ENCODE results near the gene ZBP1. TPM values are rescaled to one million over a fixed set of nuclear protein-coding genes. Genes with fewer than 3 reads are reported as not detected.

ZBP1 gene
- total RNA-seq, 1 donor from 2014 or later = not detected

DNA sequence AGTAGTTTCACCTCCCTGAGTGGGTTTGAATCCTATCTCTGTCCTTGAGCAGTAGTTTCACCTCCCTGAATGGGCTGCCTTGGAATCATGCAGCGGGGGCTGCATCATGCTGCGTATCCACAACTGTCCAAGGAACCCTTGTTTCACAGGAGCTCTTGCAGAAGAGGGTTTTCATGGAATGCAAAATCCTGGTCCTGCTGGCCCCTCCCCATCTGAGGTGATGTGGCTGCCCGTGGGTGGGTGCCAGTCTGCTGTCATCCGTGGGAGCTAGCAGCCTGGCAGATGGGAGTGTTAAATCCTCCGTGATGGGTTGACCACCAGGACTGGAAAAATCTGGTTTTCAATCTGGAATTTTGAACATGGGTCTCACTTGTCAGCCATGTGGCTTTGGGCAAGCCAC lies 21.7 kb downstream of the ZBP1 start:
- TF ChIP-seq, protein P1, sequence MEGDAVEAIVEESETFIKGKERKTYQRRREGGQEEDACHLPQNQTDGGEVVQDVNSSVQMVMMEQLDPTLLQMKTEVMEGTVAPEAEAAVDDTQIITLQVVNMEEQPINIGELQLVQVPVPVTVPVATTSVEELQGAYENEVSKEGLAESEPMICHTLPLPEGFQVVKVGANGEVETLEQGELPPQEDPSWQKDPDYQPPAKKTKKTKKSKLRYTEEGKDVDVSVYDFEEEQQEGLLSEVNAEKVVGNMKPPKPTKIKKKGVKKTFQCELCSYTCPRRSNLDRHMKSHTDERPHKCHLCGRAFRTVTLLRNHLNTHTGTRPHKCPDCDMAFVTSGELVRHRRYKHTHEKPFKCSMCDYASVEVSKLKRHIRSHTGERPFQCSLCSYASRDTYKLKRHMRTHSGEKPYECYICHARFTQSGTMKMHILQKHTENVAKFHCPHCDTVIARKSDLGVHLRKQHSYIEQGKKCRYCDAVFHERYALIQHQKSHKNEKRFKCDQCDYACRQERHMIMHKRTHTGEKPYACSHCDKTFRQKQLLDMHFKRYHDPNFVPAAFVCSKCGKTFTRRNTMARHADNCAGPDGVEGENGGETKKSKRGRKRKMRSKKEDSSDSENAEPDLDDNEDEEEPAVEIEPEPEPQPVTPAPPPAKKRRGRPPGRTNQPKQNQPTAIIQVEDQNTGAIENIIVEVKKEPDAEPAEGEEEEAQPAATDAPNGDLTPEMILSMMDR (IDR thresholded peaks at IDR 0.05) = no peak
- H3K4me3 Mint-ChIP-seq (ENCODE audit: unreplicated experiment) = no peak overlapping the region
- no peaks in the 10 kb centered on the region for H3K9me3 Mint-ChIP-seq (ENCODE audit: low read depth)
- H3K27ac Mint-ChIP-seq (ENCODE audit: unreplicated experiment) = no peak overlapping the region
- DNase-seq (ENCODE audit: low spot score) = no peak
- peaks cover 13% of the 10 kb centered on the region for H3K4me1 Mint-ChIP-seq (ENCODE audit: low read depth)
- peaks cover 1% of the 10 kb centered on the region for H3K27me3 Mint-ChIP-seq (ENCODE audit: low read depth)
- no peaks in the 10 kb centered on the region for H3K36me3 Mint-ChIP-seq (ENCODE audit: low read depth)

DNA sequence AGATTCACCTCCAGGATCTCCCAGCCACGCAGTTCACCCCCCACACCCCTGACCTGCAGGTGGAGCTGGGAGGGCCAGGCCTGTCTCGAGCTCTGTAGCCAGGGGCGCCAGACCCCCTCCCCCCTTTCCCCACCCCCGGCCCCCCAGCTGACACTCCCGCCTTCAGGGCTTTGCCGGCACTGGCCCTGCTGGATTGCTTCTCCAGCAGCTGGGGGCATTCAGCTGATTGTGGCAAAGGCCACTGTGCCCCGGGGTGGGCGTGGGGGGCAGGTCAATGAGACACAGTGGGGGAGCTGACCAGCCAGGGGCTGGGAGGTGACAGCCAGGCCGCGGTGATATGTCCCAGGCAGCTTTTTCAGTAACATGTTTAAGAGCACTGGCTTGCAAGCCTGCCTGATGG lies 22.2 kb downstream of the ZBP1 start:
- TF ChIP-seq, protein P1 (IDR thresholded peaks at IDR 0.05) = no peak
- no peak overlapping the region for H3K27ac Mint-ChIP-seq (ENCODE audit: unreplicated experiment)
- no peaks in the 10 kb centered on the region for H3K9me3 Mint-ChIP-seq (ENCODE audit: low read depth)
- H3K27me3 Mint-ChIP-seq (ENCODE audit: low read depth) = peaks cover 1% of the 10 kb centered on the region
- no peaks in the 10 kb centered on the region for H3K36me3 Mint-ChIP-seq (ENCODE audit: low read depth)
- H3K4me3 Mint-ChIP-seq (ENCODE audit: unreplicated experiment) = no peak overlapping the region
- H3K4me1 Mint-ChIP-seq (ENCODE audit: low read depth) = peaks cover 13% of the 10 kb centered on the region
- no peak for DNase-seq (ENCODE audit: low spot score)

DNA sequence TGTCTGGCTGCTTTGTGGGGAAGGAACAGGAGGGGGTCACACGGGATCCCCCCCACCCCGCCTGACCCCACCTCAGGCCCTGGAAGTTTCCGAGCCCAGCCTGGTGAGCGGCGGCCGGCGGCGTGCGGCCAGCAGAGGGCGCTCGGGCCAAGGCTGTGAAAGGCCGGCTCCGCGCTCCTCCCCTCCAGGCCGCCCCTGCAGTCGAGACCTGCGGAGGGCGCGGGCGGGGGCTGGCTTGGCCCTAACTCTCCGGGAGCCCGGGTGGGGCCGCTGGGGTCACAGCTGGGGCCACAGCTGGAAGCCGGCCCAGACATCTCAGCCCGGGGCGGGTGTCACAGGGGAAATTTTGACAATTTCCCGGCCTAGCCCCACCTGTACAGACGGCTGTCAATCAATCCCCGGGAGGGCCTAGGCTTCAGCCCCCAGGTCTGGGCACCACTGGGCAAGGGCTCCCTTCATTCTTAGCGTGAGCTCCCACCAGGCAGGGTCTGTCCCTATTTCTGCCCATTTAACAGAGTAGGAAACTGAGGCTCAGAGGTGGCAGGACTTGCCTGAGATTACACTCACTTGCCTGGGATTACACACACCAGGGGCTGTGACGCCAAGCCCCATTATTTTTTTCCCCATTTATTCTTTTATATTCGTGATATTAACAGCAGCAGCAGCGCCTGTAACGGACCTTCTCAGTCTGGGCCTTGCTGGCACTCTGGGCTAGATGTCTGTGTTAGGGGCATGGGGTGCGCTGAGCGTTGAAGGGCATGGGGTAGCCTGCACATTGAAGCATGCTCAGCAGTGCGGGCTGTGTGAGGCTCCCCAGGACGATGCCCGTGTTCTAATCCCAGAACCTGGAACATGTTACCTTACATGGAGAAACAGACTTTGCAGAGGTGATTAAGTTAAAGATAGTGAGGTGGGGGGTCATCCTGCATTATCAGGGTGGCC lies 23.0 kb downstream of the ZBP1 start:
- peaks cover 1% of the 10 kb centered on the region for H3K27me3 Mint-ChIP-seq (ENCODE audit: low read depth)
- H3K4me3 Mint-ChIP-seq (ENCODE audit: unreplicated experiment) = no peak overlapping the region
- TF ChIP-seq, protein P1 (IDR thresholded peaks at IDR 0.05) = peak; percentile 99
- H3K4me1 Mint-ChIP-seq (ENCODE audit: low read depth) = peaks cover 13% of the 10 kb centered on the region
- no peak overlapping the region for H3K27ac Mint-ChIP-seq (ENCODE audit: unreplicated experiment)
- H3K9me3 Mint-ChIP-seq (ENCODE audit: low read depth) = no peaks in the 10 kb centered on the region
- no peaks in the 10 kb centered on the region for H3K36me3 Mint-ChIP-seq (ENCODE audit: low read depth)
- DNase-seq (ENCODE audit: low spot score) = no peak

DNA sequence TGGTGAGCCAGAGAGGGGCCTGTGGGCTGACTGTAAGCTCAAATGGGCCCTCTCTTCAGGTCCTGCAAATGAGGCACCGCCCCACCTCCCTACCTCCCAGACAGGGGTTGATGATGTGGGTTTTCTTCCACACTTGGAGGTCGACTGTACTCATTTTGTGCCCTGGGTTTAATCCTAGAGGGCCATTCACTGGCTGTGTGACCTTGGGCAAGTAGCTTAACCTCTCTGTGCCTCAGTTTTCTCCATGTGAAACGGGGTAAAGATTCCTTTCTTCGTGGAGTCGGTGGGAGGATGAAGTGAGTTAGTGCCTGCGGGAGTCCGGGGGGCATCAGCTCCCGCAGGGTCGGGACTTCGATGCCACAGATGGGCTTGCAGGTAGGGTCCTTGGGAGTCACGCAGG lies 23.9 kb downstream of the ZBP1 start:
- no peak for DNase-seq (ENCODE audit: low spot score)

More for the DNA sequence above, 23.9 kb downstream of the ZBP1 start:
- Mint-ChIP-seq H3K4me1 (ENCODE audit: low read depth) (peaks cover 13% of the 10 kb centered on the region), H3K27me3 (ENCODE audit: low read depth) (peaks cover 1% of the 10 kb centered on the region), H3K9me3 (ENCODE audit: low read depth) (no peaks in the 10 kb centered on the region), H3K36me3 (ENCODE audit: low read depth) (no peaks in the 10 kb centered on the region), H3K27ac (ENCODE audit: unreplicated experiment) (no peak overlapping the region), H3K4me3 (ENCODE audit: unreplicated experiment) (no peak overlapping the region)
- TF ChIP-seq, protein P1 (IDR thresholded peaks at IDR 0.05) = no peak
